Measurements from ENCODE around the gene GAR1. TPM values are rescaled to one million over a fixed set of nuclear protein-coding genes. Genes with fewer than 3 reads are reported as not detected.

Gene GAR1
- total and polyA plus RNA-seq, 9 of the 15 experiments (the other 6 are each of a cell fraction or from before 2014, with no cell fraction given) = 35.7 to 194 (median 68.2) TPM

DNA sequence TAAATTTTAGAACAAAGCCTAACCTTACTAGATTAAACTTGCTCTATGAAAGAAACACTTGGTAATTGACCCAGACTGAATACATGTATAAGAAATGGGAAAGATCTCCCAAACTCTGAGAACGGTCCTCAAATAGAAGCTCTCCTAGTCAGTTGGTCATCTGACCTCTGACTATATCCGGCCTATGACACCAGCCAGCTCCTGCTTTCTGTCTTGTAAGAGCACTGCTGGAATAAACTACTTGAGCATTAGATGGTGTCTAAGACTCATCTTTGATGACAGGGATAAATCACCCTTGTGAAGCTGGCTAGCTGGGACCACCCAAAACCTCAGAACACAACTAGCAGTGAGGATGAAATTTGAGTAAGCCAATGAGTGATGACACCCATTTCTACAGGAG, 56.5 kb downstream of the GAR1 start:
- Histone ChIP-seq H3K4me2 (ENCODE audit: insufficient read depth, low read length) (no peak overlapping the region), H3K27ac (ENCODE audit: extremely low read depth, low read depth, low read length) (no peak overlapping the region), H3K36me3 (ENCODE audit: control insufficient read depth, insufficient read depth, low read length) (no peaks in the 10 kb centered on the region), H3K27me3 (ENCODE audit: control insufficient read depth in 2 of 2, insufficient read depth in 2 of 2, low read length in 2 of 2) (no peaks in the 10 kb centered on the region), H3K9me3 (replicated peaks; ENCODE audit: control insufficient read depth, insufficient read depth, low read depth, low read length) (no peaks in the 10 kb centered on the region), H3K79me2 (ENCODE audit: control insufficient read depth, insufficient read depth, low read length) (no peaks in the 10 kb centered on the region), H3K4me3 (no peak overlapping the region), H3K9me1 (ENCODE audit: control insufficient read depth, insufficient read depth, low read length) (no peaks in the 10 kb centered on the region), H4K20me1 (replicated peaks; ENCODE audit: control insufficient read depth, insufficient read depth, low read length) (no peaks in the 10 kb centered on the region), H2AFZ (ENCODE audit: low read depth, low read length) (no peak overlapping the region), H3K9ac (ENCODE audit: insufficient read depth in 1 of 2, low read depth in 2 of 2, low read length in 2 of 2) (no peak overlapping the region), H3K4me1 (replicated peaks in 1 of 2; ENCODE audit: control insufficient read depth in 2 of 2, insufficient read depth in 2 of 2, low read length in 2 of 2) (peaks cover 0 to 12% of the 10 kb centered on the region in 2 experiments; a peak in 2 of 5 replicates)
- DNase-seq (ENCODE audit: extremely low read depth in 1 of 4, low spot score in 3 of 4) (no peak), ATAC-seq (no peak), FAIRE-seq (peak; percentile 42)
- in situ Hi-C loops (cut with MboI) = no loop called here
- BruUV-seq (replicated peaks) = no TSS peak
- 27% methylated on average over 2 of the region's 2 CpGs for WGBS (ENCODE audit: insufficient coverage, low coverage, missing lambda C conversion rate)
- CTCF ChIA-PET (ENCODE audit: low intra/inter-chr PET ratio) = interaction anchor here (0.9 kb wide), 1 partner anchor 450 kb away, joined by 3 read pairs; no protein-coding TSS in a partner anchor
- POLR2A ChIA-PET = interaction anchor here (0.5 kb wide), 1 partner anchor 437 kb away, joined by 3 read pairs; no protein-coding TSS in a partner anchor
- intact Hi-C loops (cut with micrococcal nuclease) = no loop called here
- TF ChIP-seq HNRNPUL1 (IDR thresholded peaks at IDR 0.05; ENCODE audit: low read length) (no peak), HDGF (IDR thresholded peaks at IDR 0.05) (no peak), TCFL5 (CRISPR knock-in tag; conservative IDR thresholded peaks at IDR 0.05) (no peak), NR2C1 (IDR thresholded peaks at IDR 0.05) (no peak), NR2C1 (tag; IDR thresholded peaks at IDR 0.05) (peak; percentile 38; the same call in 1 of the 2 replicates), BACH1 (tag; IDR thresholded peaks at IDR 0.05) (0 out of 2 replicates have a peak, but pooled peaks have one; percentile 33)
- TF ChIP-seq, protein P1, sequence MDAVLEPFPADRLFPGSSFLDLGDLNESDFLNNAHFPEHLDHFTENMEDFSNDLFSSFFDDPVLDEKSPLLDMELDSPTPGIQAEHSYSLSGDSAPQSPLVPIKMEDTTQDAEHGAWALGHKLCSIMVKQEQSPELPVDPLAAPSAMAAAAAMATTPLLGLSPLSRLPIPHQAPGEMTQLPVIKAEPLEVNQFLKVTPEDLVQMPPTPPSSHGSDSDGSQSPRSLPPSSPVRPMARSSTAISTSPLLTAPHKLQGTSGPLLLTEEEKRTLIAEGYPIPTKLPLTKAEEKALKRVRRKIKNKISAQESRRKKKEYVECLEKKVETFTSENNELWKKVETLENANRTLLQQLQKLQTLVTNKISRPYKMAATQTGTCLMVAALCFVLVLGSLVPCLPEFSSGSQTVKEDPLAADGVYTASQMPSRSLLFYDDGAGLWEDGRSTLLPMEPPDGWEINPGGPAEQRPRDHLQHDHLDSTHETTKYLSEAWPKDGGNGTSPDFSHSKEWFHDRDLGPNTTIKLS (IDR thresholded peaks at IDR 0.05; ENCODE audit: borderline replicate concordance, low read depth) = no peak
- TF ChIP-seq, protein P2, sequence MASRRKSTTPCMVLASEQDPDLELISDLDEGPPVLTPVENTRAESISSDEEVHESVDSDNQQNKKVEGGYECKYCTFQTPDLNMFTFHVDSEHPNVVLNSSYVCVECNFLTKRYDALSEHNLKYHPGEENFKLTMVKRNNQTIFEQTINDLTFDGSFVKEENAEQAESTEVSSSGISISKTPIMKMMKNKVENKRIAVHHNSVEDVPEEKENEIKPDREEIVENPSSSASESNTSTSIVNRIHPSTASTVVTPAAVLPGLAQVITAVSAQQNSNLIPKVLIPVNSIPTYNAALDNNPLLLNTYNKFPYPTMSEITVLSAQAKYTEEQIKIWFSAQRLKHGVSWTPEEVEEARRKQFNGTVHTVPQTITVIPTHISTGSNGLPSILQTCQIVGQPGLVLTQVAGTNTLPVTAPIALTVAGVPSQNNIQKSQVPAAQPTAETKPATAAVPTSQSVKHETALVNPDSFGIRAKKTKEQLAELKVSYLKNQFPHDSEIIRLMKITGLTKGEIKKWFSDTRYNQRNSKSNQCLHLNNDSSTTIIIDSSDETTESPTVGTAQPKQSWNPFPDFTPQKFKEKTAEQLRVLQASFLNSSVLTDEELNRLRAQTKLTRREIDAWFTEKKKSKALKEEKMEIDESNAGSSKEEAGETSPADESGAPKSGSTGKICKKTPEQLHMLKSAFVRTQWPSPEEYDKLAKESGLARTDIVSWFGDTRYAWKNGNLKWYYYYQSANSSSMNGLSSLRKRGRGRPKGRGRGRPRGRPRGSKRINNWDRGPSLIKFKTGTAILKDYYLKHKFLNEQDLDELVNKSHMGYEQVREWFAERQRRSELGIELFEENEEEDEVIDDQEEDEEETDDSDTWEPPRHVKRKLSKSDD (conservative IDR thresholded peaks at IDR 0.05; ENCODE audit: low read length) = no peak
- TF ChIP-seq, protein P3, sequence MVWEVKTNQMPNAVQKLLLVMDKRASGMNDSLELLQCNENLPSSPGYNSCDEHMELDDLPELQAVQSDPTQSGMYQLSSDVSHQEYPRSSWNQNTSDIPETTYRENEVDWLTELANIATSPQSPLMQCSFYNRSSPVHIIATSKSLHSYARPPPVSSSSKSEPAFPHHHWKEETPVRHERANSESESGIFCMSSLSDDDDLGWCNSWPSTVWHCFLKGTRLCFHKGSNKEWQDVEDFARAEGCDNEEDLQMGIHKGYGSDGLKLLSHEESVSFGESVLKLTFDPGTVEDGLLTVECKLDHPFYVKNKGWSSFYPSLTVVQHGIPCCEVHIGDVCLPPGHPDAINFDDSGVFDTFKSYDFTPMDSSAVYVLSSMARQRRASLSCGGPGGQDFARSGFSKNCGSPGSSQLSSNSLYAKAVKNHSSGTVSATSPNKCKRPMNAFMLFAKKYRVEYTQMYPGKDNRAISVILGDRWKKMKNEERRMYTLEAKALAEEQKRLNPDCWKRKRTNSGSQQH (CRISPR knock-in tag; IDR thresholded peaks at IDR 0.05) = 0 out of 2 replicates have a peak, but pooled peaks have one; percentile 36
- TF ChIP-seq, protein P4, sequence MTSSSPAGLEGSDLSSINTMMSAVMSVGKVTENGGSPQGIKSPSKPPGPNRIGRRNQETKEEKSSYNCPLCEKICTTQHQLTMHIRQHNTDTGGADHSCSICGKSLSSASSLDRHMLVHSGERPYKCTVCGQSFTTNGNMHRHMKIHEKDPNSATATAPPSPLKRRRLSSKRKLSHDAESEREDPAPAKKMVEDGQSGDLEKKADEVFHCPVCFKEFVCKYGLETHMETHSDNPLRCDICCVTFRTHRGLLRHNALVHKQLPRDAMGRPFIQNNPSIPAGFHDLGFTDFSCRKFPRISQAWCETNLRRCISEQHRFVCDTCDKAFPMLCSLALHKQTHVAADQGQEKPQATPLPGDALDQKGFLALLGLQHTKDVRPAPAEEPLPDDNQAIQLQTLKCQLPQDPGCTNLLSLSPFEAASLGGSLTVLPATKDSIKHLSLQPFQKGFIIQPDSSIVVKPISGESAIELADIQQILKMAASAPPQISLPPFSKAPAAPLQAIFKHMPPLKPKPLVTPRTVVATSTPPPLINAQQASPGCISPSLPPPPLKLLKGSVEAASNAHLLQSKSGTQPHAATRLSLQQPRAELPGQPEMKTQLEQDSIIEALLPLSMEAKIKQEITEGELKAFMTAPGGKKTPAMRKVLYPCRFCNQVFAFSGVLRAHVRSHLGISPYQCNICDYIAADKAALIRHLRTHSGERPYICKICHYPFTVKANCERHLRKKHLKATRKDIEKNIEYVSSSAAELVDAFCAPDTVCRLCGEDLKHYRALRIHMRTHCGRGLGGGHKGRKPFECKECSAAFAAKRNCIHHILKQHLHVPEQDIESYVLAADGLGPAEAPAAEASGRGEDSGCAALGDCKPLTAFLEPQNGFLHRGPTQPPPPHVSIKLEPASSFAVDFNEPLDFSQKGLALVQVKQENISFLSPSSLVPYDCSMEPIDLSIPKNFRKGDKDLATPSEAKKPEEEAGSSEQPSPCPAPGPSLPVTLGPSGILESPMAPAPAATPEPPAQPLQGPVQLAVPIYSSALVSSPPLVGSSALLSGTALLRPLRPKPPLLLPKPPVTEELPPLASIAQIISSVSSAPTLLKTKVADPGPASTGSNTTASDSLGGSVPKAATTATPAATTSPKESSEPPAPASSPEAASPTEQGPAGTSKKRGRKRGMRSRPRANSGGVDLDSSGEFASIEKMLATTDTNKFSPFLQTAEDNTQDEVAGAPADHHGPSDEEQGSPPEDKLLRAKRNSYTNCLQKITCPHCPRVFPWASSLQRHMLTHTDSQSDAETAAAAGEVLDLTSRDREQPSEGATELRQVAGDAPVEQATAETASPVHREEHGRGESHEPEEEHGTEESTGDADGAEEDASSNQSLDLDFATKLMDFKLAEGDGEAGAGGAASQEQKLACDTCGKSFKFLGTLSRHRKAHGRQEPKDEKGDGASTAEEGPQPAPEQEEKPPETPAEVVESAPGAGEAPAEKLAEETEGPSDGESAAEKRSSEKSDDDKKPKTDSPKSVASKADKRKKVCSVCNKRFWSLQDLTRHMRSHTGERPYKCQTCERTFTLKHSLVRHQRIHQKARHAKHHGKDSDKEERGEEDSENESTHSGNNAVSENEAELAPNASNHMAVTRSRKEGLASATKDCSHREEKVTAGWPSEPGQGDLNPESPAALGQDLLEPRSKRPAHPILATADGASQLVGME (CRISPR knock-in tag; IDR thresholded peaks at IDR 0.05) = no peak

Data from K562 (cell line).